Measurements from ENCODE around the gene IL22RA2. TPM values are rescaled to one million over a fixed set of nuclear protein-coding genes. Genes with fewer than 3 reads are reported as not detected.

Gene IL22RA2
- total RNA-seq, 1 donor from 2014 or later, result not detected

GRCh38 chr6:137165375-137166246 lies 7.8 kb downstream of the IL22RA2 start:
- H3K36me3 Mint-ChIP-seq (ENCODE audit: low read depth), result no peaks in the 10 kb centered on the region
- intact Hi-C loops (cut with micrococcal nuclease), result loop anchor here (1.0 to 5.0 kb wide), 5 partner anchors 37 to 149 kb away; partner anchors contain the start of gene IFNGR1
- H3K27ac Mint-ChIP-seq, result peak overlapping the region; percentile 92
- H3K9me3 Mint-ChIP-seq, result peaks cover 5% of the 10 kb centered on the region
- CTCF ChIA-PET, result interaction anchor here (0.6 to 3.7 kb wide), 19 partner anchors 10 to 149 kb away, joined by 3 to 82 read pairs (median 5); no protein-coding TSS in a partner anchor
- no peak for TF ChIP-seq CTCF (IDR thresholded peaks at IDR 0.05)
- peak; percentile 28 for DNase-seq
- ATAC-seq (ENCODE audit: low read depth), result peak; percentile 81
- peak overlapping the region; percentile 45 for H3K4me3 Mint-ChIP-seq
- peaks cover 75% of the 10 kb centered on the region for H3K4me1 Mint-ChIP-seq
- H3K27me3 Mint-ChIP-seq, result no peaks in the 10 kb centered on the region
- POLR2A ChIA-PET, result interaction anchor here (0.9 to 4.0 kb wide), 13 partner anchors 10 to 149 kb away, joined by 3 to 45 read pairs (median 5); no protein-coding TSS in a partner anchor

- H3K4me1 Mint-ChIP-seq, result peaks cover 59% of the 10 kb centered on the region
- H3K4me3 Mint-ChIP-seq, result no peak overlapping the region
- peaks cover 5% of the 10 kb centered on the region for H3K9me3 Mint-ChIP-seq
- ATAC-seq (ENCODE audit: low read depth) (no peak), DNase-seq (no peak)
- intact Hi-C loops (cut with micrococcal nuclease), result no loop called here
- H3K27me3 Mint-ChIP-seq, result no peaks in the 10 kb centered on the region
- TF ChIP-seq CTCF (IDR thresholded peaks at IDR 0.05), result no peak
- no peaks in the 10 kb centered on the region for H3K36me3 Mint-ChIP-seq (ENCODE audit: low read depth)
- H3K27ac Mint-ChIP-seq, result no peak overlapping the region
- CTCF ChIA-PET, result interaction anchor here (3.7 kb wide), 1 partner anchor 69 kb away, joined by 82 read pairs; no protein-coding TSS in a partner anchor
- POLR2A ChIA-PET, result interaction anchor here (0.6 kb wide), 1 partner anchor 13 kb away, joined by 6 read pairs; no protein-coding TSS in a partner anchor
Measured at GRCh38 chr6:137163732-137164318, 9.6 kb downstream of the IL22RA2 start.

DNA sequence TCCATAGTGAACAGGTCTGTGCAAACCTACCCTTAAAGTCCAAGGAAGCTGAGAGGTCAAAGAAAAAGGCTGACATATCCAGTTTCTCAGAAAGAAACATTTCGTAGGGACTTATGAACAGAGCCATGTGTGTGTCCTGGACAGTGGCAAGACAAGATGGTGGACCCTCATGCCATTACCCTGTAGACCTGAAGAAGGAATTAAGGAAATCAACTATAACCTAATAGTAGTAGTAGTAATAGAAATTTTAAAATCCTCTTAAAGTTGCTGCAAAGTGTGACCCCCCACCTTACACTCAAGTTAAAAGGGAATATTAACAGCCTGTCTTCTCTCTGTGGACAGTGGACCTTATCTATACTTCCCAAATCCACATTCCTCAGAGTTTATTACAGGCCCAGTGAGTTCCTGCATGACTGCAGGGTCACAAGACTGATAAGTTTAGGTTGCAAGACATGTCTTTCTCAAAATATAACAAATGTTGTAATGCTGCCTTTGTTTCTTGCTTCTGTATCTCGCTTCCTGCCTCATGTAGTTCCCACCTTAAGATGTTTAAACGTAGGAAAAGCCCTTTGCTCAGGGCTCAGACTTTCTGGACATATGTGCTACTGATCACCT lies 10.6 kb downstream of the IL22RA2 start:
- ChIA-PET POLR2A (interaction anchor here (1.5 kb wide), 1 partner anchor 60 kb away, joined by 4 read pairs; no protein-coding TSS in a partner anchor), CTCF (interaction anchor here (1.5 kb wide), 1 partner anchor 151 kb away, joined by 5 read pairs; no protein-coding TSS in a partner anchor)
- Mint-ChIP-seq H3K27me3 (no peaks in the 10 kb centered on the region), H3K27ac (no peak overlapping the region), H3K36me3 (ENCODE audit: low read depth) (no peaks in the 10 kb centered on the region), H3K9me3 (peaks cover 5% of the 10 kb centered on the region), H3K4me1 (peaks cover 52% of the 10 kb centered on the region), H3K4me3 (no peak overlapping the region)
- ATAC-seq (ENCODE audit: low read depth), result no peak
- TF ChIP-seq CTCF (IDR thresholded peaks at IDR 0.05), result no peak
- intact Hi-C loops (cut with micrococcal nuclease), result no loop called here
- DNase-seq, result no peak

- no peak overlapping the region for H3K4me3 Mint-ChIP-seq
- CTCF ChIA-PET, result interaction anchor here (0.7 to 1.5 kb wide), 2 partner anchors 67 to 152 kb away, joined by 4 to 5 read pairs; no protein-coding TSS in a partner anchor
- POLR2A ChIA-PET, result interaction anchor here (1.1 to 1.5 kb wide), 2 partner anchors 12 to 59 kb away, joined by 4 to 5 read pairs; no protein-coding TSS in a partner anchor
Measured at GRCh38 chr6:137161949-137162348, 11.5 kb downstream of the IL22RA2 start.

More at GRCh38 chr6:137161949-137162348, 11.5 kb downstream of the IL22RA2 start:
- no peak overlapping the region for H3K27ac Mint-ChIP-seq
- DNase-seq, result no peak
- no peak for TF ChIP-seq CTCF (IDR thresholded peaks at IDR 0.05)
- peaks cover 5% of the 10 kb centered on the region for H3K9me3 Mint-ChIP-seq
- no peaks in the 10 kb centered on the region for H3K36me3 Mint-ChIP-seq (ENCODE audit: low read depth)
- intact Hi-C loops (cut with micrococcal nuclease), result no loop called here
- peaks cover 44% of the 10 kb centered on the region for H3K4me1 Mint-ChIP-seq
- no peaks in the 10 kb centered on the region for H3K27me3 Mint-ChIP-seq
- ATAC-seq (ENCODE audit: low read depth), result no peak

Measured in activated B cell treated with CpG ODN at 0.5 μM for 24 hours (primary cell).